ENCODE results near the gene MPRIP. TPM values are rescaled to one million over a fixed set of nuclear protein-coding genes. Genes with fewer than 3 reads are reported as not detected.

Gene MPRIP
- total RNA-seq, 1 donor from 2014 or later = 214 TPM

DNA sequence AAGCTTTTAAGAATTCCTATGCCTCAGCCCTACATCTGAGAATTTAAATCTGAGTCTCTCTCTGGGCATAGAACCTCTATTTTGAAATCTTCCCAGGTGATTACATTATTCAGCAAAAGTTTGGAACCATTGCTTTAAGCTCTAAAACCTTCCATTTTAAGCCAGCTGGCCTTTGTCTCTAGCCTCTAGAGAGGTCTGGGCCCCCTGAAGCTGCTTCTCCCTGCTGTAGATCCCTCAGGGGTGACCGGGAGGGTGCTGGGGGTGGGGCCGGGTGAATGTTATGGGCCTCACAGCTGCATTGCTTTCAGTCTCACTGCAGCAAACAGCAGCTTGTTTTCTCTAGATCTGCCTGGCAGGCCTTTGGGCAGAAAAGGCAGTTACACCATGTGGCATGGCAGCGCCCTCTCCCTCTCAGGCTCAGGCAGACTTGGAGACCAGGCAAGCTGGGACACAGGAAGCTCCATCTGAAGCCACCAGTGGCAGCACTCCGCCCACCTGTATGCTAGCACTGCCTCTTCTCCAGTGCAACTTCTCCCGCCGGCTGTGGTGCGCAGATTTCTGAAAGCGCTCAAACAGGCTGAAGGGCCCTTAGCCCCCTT is 66.3 kb downstream of the MPRIP start:
- peak; percentile 77 for DNase-seq

DNA sequence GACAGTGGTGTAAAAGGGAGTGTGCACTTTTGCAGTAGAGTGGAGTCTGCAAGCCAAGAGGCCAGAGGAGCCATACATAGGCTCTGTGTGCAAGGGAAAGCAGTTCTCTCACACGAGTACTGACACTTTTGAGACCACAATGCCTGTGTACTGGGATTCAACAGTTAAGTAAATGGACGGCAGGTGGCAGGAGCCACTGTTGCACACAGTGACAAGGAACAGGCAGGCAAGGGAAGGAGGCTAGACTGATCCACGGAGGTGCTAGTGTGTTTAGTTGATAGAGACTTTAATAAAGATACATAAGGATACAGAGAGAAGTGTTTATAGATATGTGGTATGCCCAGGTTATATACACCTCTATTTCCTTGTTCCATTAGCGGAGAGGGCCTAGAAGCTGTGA is 67.0 kb downstream of the MPRIP start:
- DNase-seq = no peak

DNA sequence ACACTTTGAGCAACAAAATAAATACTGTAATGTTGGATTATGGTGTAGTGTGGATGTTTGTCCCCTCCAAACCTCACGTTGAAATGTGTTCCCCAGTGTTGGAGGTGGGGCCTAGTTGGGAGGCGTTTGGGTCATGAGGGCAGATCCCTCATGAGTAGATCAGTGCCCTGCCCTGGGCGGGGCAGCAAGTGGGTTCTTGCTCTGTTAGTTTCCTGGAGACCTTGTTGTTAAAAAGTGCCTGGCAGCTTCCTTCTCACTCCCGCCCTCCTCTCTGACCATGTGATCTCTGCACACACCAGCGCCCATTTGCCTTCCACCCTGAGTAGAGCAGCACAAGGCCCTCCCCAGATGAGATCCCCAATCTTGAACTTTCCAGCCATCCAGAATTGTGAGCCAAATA is 67.7 kb downstream of the MPRIP start:
- no peak for DNase-seq

DNA sequence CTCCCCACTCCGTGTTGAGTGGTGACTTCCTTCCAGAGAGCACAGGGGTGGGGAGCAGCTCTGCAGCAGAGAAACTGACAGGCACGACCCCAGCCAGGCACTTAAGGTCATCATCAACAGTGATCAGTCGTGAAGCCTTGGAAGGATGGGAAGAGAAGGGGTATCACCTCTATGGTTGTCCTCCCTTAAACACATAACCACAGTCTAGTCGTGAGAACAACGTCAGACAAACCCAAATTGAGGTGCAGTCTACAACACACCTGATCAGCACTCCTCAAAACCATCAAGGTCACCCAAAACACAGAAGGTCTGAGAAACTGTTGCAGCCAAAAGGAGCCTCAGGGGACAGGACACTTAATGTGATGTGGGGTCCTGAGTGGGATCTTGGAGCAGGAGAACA is 68.3 kb downstream of the MPRIP start:
- DNase-seq = no peak

DNA sequence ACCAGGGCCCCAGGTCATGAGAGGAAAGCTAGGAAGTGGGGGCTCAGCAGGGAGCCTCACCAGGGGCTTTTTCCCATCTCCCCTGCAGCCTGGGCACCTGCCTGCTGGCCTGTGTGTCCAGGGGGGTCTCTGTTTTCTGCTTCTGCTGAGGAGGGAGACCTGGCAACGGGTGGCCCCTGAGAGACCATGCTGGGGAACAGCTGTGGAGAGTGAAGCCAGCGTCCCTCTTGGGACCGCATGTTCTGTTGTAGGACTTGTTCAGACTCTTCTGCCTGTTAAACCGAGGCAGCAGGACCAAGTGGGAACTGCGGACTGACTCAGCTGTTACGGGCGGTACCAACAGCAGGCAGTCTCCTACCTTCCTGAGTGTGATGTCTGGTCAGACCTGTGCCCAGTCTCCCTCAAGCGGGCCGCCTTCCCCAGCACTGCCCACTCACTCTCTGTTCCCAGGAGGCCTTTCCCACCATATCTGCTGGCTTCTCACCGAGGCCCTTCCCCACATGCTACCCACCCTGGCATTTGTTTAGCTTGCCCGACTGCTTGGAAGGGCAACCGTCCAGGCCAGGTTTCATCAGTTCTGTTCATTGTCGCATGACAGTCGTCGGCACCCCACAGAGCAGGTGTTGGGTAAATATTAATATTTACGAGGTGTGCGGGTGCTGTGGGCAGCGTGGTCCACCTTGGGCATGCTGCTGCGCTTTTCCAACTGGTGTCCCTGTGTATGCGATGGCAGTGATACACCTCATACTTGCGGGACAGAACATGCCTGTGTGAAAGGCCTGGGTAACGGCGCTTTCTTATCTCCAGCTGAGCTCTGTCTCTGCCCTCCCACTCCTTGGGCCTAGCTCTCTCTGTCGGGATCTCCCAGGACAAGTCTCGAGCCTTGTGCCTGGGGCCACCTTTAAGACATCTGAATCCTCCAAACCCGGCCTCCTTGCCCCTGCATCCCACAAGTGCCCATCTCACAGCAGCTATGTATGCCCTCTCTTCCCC is 69.4 kb downstream of the MPRIP start:
- DNase-seq = no peak

DNA sequence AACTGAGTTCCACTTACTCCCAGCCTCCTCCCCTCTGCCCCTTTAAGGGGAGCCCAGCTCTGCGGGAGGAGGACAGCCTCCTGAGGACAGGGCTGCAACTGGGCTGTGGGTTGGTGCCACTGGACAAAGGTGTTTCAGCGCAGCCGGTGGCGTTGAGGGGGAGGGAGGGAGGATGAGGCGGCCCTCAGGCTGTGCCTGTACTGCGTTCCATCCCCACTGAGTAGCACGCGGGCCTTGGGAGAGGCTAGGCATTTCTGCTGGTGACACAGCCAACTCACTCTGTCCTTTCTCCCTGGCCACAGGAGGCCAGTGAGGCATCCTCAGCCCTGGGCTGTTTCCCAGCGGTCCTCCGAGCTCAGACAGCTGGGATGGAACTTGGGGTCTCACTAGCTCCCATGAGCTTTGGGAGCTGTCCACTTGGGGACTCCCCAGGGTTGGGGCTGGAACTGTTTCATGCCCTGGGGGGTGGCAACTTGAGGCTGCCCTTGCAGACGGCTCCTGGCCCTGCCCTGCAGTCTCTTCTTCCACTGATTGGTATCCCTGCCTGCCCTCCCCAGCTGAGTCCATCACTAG is 70.5 kb downstream of the MPRIP start:
- no peak for DNase-seq

DNA sequence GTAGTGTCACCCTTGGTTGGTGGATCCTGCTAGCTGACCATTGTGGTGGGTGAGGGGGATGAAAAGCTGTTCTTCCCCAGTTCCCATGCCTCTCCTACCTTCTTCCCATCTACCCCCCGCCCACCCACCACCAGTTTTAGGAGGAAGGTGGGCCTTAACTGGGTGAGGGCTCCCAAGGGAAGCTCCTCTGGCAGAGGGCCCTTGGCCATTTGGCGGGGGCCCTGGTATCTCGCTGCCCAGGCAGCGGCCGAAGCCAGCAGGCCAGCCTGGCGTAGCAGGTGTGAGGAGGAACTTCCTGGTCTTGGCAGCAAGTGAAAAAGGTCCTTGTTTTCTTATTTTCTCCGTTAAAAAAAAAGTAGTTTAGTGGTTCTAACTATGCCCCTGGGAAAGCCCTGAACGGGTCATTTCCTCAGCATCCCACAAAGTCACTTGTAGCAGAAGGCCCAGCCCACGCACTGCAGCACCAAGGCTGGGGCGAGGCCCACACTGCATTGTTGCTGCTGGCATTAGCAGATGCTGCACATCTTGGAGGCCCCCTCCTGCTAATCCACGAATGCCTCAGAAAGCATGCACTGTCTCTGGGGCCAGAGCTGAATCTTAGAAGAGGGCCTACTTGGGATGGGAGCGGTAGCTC is 72.5 kb downstream of the MPRIP start:
- DNase-seq = no peak

DNA sequence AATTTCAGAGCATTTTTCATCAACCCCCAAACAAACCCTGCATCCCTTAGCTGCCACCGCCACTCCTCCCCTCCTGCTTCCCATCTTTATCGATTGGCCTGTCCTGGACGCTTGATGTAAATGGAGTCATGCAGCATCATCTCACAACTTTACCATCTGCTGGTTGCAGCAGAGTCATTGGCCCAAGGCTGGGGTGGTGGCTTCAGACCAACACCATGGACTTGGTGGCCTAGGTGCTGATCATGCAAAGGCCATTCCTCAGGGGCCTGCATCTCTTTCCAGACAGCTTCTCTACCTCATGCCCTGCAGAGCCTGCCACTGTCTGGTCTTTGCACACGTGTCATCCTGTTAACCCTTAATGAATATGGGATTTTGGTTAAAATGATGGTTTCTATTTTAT is 73.4 kb downstream of the MPRIP start:
- DNase-seq = no peak

DNA sequence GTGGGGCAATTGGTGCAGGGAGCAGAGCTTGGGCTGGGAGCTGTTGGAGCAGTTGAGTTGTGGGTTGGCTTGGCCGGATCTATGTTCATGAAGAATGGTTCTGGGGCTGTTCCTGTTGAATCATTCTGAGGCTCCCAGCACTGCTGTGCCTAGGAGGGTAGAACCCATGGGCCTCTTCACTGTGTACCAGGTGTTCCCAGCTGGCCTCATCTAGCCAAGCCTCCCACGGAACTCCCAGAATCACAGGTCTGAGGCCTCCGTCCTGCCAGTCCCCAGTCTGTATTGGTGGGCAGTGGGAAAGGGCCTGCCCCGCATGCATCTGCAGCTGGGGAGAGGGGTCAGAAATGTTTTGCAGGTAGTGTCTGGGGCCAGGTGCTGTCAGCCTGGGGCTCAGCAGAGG is 74.1 kb downstream of the MPRIP start:
- DNase-seq = no peak

DNA sequence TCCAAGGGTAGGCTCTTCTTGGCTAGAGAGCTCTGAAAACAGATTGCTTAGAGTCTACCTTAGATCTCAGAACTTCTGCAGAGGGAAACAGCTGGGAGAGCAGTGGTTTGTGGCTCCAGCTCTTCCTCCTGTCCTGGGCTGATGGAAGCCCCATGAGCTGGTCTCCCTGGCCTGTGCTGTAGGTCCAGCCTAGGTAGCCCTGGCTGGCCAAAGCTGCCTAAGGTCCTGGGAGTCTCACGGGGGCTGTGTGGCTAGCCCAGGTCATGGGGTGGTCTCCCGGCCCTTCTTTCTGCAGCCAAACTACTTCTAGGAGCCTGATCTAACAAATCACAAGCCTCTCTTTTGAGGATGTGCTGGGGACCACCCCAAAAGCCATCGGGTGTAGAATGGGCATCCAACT is 75.7 kb downstream of the MPRIP start:
- DNase-seq = no peak

DNA sequence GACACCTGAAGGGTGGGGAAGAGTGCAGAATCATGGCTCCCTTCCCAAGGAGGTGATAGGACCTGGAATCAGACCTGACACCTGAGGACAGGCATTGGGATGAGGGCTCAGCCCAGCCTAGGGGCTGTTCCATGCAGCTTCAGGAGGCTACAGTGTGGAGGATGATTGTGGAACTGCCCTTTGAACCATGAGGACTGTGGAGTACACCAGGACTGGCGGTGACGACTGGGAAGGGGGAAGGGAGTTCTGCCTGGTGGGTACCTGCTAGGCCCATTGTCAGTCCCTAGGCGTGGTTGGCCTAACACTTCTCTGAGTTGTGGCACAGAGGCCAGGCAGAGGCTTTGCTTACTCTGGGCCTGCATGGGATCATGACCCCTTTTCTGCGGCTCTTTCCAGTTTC is 76.1 kb downstream of the MPRIP start:
- no peak for DNase-seq

DNA sequence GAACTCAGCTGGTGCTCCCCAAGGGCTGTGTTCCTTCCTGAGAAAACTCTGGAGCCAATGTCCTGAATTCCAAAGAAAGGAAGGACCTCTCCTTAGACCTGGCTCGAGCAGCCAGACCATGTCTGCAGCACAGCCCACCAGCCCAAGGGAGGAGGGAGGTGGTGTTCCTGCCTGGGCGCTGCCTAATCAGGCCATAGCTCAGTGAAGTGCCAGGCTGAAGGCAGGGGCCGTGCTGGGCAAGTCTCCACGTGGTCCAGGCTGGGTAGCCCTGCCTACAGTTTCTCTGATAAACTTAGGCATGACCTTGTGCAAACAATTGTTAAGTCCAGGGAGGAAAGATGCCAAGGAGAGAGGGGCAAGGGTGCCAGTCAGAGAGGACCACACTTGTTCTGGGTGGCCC is 76.8 kb downstream of the MPRIP start:
- no peak for DNase-seq

DNA sequence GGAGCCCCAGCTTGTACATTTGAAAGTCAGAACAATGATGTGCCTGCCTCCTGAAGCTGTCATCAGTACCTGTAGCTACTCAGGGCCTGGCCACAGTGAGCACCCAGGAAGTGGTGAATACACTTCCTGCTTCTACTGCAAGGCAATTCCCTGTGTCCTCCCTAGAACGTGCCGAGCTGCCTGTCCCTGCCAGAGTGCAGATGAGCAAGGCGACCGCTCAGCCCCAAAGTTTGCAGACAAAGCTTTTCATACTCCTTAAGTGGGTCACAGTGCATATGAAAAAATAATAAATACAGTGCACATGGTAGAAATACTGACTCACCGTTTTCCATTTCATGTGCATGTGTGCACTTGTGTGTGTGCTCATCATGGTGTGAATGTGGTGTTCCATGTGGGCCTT is 77.3 kb downstream of the MPRIP start:
- no peak for DNase-seq

DNA sequence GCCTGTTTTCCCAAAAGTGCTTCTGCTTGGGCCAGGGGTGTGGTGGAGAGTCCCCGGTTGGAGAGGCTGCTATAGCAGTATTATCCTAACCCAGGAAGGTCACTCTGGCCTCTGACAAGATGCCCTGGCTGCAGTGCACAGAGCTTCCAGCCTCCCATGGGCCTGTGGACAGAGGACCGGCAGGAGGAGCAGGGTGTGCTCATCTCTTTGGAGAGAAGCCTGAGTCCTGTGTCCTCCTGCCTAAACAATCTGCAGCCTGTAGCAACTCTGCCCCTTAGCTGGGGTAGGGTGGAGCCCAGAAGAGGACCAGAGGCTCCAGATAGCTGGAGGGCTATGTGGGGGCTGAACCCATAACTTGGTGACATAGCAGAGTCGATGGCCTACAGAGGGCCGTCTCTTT is 78.0 kb downstream of the MPRIP start:
- DNase-seq = no peak

DNA sequence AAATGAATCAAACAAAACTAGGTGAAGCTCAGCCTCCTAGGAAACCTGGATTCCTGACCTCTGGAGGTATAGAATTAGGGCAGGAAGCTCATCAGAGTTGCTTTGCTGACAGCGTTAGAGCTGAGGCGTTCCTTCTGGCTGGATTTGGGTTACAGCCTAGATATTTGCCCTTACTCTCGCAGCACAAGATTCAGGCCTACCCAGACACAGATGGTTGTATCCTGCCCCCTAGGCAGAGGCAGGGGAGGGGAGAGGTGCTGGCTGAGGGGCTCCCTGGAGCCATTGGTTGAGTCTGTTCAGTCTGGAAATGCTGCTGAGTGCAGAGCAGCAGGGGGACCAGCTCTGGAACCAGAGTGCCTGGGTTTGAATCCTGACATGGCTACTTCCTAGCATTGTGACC is 78.4 kb downstream of the MPRIP start:
- no peak for DNase-seq

DNA sequence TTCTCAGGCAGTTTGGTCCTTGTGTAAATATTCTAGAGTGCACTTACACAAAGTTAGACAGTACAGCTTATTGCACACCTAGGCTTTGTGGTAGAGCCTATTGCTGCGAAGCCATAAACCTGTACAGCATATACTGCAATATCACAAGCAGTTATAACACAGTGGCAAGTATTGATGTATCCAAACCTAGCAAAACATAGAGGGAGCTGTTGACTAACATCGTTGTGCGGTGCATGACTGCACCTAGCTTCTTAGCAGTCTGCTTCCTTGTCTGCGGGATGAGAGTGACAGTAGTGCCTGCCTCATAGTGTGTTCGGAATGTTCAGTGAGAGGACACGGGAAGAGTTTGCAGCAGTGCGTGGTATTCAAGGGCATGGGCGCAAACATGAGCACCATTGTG is 78.9 kb downstream of the MPRIP start:
- no peak for DNase-seq

DNA sequence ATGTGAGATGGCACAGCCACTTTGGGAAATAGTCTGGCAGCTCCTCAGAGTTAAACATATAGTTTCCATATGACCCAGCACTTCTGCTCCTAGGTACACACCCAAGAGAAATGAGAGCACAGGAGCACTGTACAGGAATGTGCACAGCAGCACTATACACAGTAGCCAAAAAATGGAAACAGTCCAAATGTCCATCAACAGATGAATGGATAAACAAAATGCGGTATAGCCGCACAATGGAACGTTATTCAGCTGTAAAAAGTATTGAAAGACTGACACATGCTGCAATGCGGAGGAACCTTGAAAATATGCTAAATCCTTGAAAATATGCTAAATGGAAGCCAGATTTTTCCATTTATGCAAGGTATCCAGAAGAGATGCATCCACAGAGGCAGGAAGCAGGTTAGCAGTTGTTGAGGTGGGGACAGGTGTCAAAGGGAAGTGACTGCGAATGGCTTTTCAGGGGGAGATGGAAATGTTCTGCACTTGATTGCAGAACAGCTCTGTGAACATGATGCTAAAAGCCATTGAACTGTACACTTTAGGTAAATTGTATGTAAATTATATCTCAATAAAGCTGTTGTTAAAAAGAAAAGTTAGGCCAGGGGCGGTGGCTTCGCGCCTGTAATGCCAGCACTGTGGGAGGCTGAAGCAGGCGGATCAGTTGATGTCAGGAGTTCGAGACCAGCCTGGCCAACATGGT is 80.7 kb downstream of the MPRIP start:
- DNase-seq = no peak

DNA sequence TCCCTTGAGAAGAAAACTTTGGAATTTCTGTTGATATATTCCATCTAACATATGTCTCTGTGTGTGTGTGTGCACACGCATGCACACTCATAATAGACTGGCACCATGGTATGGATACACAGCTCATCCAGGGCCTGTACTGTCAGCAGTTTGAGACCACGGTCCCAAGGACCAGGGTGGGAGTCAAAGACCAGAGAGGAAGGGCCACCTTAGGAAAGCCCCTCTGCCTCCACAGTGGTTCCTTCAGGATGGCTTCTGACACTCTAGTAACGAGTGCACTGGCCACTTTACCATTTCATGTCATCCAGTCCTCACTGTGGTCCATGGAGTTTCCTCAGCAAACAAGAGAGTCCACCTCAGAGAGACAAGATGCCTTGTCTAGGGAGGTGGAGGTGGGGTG is 82.1 kb downstream of the MPRIP start:
- no peak for DNase-seq

DNA sequence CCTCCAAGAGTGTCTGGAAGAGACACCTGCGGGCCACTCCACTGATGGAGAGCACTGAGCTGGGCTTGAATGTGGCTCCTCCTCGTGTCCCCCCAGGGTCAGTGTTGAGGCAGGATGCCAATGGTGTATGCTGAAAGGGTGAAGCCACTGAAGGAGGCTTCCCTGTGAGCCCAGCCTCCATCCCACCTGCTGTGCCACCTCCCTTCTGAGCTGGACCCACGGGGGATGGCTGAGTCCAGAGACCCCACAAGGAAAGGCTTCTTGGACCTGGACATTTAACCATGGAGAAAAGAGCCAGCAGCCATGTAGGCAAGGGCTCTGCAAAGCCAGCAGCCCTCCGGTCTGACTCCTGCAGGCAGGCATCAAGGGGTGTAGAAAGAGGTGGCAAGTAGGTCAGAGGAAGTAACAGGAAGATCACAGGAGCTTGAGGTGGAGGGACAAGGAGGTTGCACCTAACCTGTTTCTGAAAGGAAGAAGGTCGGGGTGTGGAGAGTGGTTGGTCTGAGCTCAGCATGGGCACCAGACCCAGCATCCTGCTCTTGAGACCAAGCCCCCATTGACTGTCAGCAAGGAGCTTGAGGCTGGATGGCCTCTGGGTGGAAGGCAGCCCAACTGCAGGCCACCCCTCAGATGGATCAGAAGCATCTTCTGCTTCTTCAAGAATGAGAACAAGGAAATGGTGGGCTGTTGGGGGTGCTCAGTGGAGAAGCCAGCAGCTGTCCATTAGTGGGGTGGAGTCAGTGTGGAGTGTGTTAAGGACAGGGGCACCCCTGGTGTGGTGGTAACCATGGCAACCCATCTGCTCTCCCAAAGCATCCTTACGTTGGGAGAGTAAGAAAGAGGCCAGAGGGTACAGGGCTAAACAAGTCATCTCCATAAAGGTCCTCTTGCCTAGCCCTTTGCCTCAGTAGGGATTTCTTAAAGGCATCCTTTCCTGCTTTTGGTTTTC is 83.2 kb downstream of the MPRIP start:
- no peak for DNase-seq

DNA sequence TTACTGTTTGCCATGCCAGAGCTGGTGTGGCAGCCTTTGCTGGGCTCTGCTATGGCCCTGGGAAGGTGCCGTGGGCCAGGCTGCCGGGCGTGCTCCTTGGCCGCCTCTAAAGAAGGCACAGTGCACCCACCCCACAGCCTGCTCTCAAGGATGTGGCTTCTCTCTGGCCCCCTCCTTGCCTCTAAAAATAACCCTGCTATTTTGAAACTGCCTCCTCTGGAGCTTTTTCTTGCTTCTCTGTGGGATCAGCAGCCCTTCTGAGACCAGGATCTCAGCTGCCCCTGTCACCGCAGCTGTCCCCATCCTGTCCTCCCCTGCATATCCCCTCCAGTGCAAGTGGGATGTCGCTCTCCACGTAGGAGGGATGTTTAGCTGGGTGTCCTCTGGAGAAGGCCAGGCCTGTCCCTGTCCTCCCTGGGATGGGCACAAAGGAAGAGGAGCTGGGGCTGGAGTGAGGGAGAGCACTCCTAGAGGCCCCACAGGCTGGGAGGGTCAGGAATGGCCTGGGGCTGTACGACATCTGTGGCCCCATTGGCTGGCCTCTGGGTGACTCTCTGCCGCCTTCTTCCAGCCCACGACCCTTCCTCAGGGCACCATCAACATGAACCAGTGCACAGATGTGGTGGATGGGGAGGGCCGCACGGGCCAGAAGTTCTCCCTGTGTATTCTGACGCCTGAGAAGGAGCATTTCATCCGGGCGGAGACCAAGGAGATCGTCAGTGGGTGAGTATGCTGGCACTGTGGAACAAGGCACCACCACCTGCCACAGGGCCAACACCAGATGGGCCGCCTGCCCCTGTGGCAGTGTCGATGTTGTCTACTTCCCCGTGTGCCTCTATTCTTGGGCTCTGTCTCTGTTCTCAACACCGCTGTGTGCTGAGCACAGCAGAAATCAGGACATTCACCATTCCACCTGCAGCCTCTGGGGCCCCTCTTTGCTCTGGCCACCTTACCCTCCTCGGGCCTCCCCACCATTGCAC is 84.2 kb downstream of the MPRIP start:
- peak; percentile 70 for DNase-seq

Measured in tongue (tissue), 2 donors.